Activated B cell treated with CpG ODN at 0.5 μM for 24 hours (primary cell): ENCODE results near the gene SLC35A2. TPM values are rescaled to one million over a fixed set of nuclear protein-coding genes. Genes with fewer than 3 reads are reported as not detected.
A peak's percentile ranks its signal among the peaks of the same experiment; 100 is the strongest.

Experiments
- ATAC-seq: fragments of 200-7000 bp; cut with Tn5 transposase; one replicate; pipeline ENCODE4 v1.10.0; 2021; ENCODE audit warnings: low read depth, mild to moderate bottlenecking, moderate library complexity
- CTCF ChIA-PET: fragments of 350-600 bp; sonication (Branson Sonifier 250); formaldehyde crosslinking; loops from one replicate; lab custom pipeline; 2021; ENCODE audit warnings: antibody characterized with exemption; lab: Charles Lee
- POLR2A ChIA-PET: fragments of 350-600 bp; sonication (Branson Sonifier 250); formaldehyde crosslinking; loops from one replicate; lab custom pipeline; 2021; ENCODE audit warnings: antibody characterized with exemption; lab: Charles Lee
- DNase-seq: peaks from one replicate; pipeline ENCODE4 v3.0.0; 2022
- H3K27ac Mint-ChIP-seq: one replicate; pipeline ENCODE4 v1.8.0; 2020; ENCODE audit warnings: mixed read lengths
- H3K27me3 Mint-ChIP-seq: one replicate; pipeline ENCODE4 v1.8.0; 2021; ENCODE audit warnings: mixed read lengths
- H3K36me3 Mint-ChIP-seq: one replicate; pipeline ENCODE4 v1.8.0; 2021; ENCODE audit warnings: low read depth, mixed read lengths
- H3K4me1 Mint-ChIP-seq: one replicate; pipeline ENCODE4 v1.8.0; 2021; ENCODE audit warnings: mixed read lengths
- H3K4me3 Mint-ChIP-seq: one replicate; pipeline ENCODE4 v1.8.0; 2020; ENCODE audit warnings: mild to moderate bottlenecking, mixed read lengths
- H3K9me3 Mint-ChIP-seq: one replicate; pipeline ENCODE4 v1.8.0; 2020; ENCODE audit warnings: mixed read lengths
- CTCF ChIP-seq: fragments of 200-600 bp; IDR thresholded peaks from one replicate; pipeline ENCODE4 v1.8.0; 2022; ENCODE audit warnings: antibody characterized with exemption, mild to moderate bottlenecking
- intact Hi-C: fragments of 100-400 bp; cut with micrococcal nuclease; formaldehyde crosslinking; loops from one replicate; pipeline ENCODE4 v1.15.1; 2024
- total RNA-seq: library from RNA; stranded (reverse); gene quantifications from 2 replicates; pipeline ENCODE4 v1.2.3, GENCODE V29; 2022

Gene SLC35A2
- total RNA-seq, 1 donor from 2014 or later: 17.3 TPM

GRCh38 chrX:48957477-48957826 lies 46.0 kb upstream of the SLC35A2 start, which contains the start of gene OTUD5:
OTUD5 (minus strand) TSS chrX:48957607; CDS start chrX:48957570, 37 bp downstream.
- Mint-ChIP-seq H3K36me3 (peaks cover 26% of the 10 kb centered on the region), H3K4me1 (peaks cover 72% of the 10 kb centered on the region), H3K9me3 (no peaks in the 10 kb centered on the region), H3K27ac (peak within 1 kb of the TSS; percentile 100), H3K27me3 (no peaks in the 10 kb centered on the region), H3K4me3 (peak within 1 kb of the TSS; percentile 98)
- ChIA-PET CTCF (interaction anchor here (0.8 kb wide), 1 partner anchor 15 kb away, joined by 3 read pairs; no protein-coding TSS in a partner anchor), POLR2A (interaction anchor here (1.0 to 5.9 kb wide), 18 partner anchors 9 to 383 kb away, joined by 3 to 99 read pairs (median 10); partner anchors contain the start of genes GRIPAP1, HDAC6, KCND1 and PQBP1)
- intact Hi-C loops: loop anchor here (1.0 to 5.0 kb wide), 3 partner anchors 144 to 360 kb away; partner anchors contain the start of gene WDR13
- no peak for DNase-seq
- peak; percentile 38 for ATAC-seq
- no peak for TF ChIP-seq CTCF

- CTCF ChIA-PET: no interaction called here
- Mint-ChIP-seq H3K4me1 (peaks cover 74% of the 10 kb centered on the region), H3K9me3 (no peaks in the 10 kb centered on the region), H3K27me3 (no peaks in the 10 kb centered on the region), H3K27ac (peak overlapping the region; percentile 75), H3K36me3 (peaks cover 26% of the 10 kb centered on the region), H3K4me3 (peak overlapping the region; percentile 84)
- no peak for TF ChIP-seq CTCF
- POLR2A ChIA-PET: interaction anchor here (0.6 to 5.9 kb wide), 13 partner anchors 15 to 382 kb away, joined by 3 to 99 read pairs (median 8); partner anchors contain the start of genes KCND1, PQBP1, RBM3 and SLC35A2
- intact Hi-C loops: loop anchor here (1.0 to 5.0 kb wide), 3 partner anchors 144 to 360 kb away; partner anchors contain the start of gene WDR13
- DNase-seq (peak; percentile 29), ATAC-seq (no peak)
These were observed 45.4 kb upstream of the SLC35A2 start for GRCh38 chrX:48956728-48957414.

- POLR2A ChIA-PET: interaction anchor here (0.5 to 17.9 kb wide), 2 partner anchors 34 to 1114 kb away, joined by 8 to 718 read pairs; partner anchors contain the start of genes PIM2 and SLC35A2
- TF ChIP-seq CTCF: no peak
- H3K4me3 Mint-ChIP-seq: no peak overlapping the region
- CTCF ChIA-PET: interaction anchor here (0.8 to 1.2 kb wide), 2 partner anchors 61 to 300 kb away, joined by 3 to 5 read pairs; no protein-coding TSS in a partner anchor
- H3K4me1 Mint-ChIP-seq: peaks cover 36% of the 10 kb centered on the region
- ATAC-seq (no peak), DNase-seq (no peak)
- no peaks in the 10 kb centered on the region for H3K27me3 Mint-ChIP-seq
- no peaks in the 10 kb centered on the region for H3K9me3 Mint-ChIP-seq
- H3K27ac Mint-ChIP-seq: no peak overlapping the region
- intact Hi-C loops: loop anchor here (5.0 kb wide), 1 partner anchor 126 kb away; no protein-coding TSS in a partner anchor
- peaks cover 15% of the 10 kb centered on the region for H3K36me3 Mint-ChIP-seq
These were observed 37.1 kb upstream of the SLC35A2 start for GRCh38 chrX:48948589-48948988.

GRCh38 chrX:48945517-48946348 lies 34.3 kb upstream of the SLC35A2 start:
- POLR2A ChIA-PET: interaction anchor here (1.4 to 17.9 kb wide), 2 partner anchors 9 to 31 kb away, joined by 7 to 718 read pairs; partner anchors contain the start of genes PIM2 and SLC35A2
- TF ChIP-seq CTCF: no peak
- CTCF ChIA-PET: interaction anchor here (0.6 to 1.8 kb wide), 7 partner anchors 8 to 297 kb away, joined by 3 to 17 read pairs (median 5); no protein-coding TSS in a partner anchor
- Mint-ChIP-seq H3K4me1 (peaks cover 44% of the 10 kb centered on the region), H3K9me3 (no peaks in the 10 kb centered on the region), H3K4me3 (no peak overlapping the region), H3K36me3 (peaks cover 33% of the 10 kb centered on the region), H3K27me3 (no peaks in the 10 kb centered on the region), H3K27ac (peak overlapping the region; percentile 41)
- ATAC-seq: peak; percentile 56
- intact Hi-C loops: loop anchor here (1.0 to 5.0 kb wide), 6 partner anchors 8 to 297 kb away; no protein-coding TSS in a partner anchor
- DNase-seq: no peak
